Panc1 (cell line): ENCODE measurements around the gene MBOAT1. TPM values are rescaled to one million over a fixed set of nuclear protein-coding genes. Genes with fewer than 3 reads are reported as not detected.
"Not testable (repeated sequence)": the region's sequence is repeated elsewhere in the genome, so short reads cannot be mapped to it uniquely, and the experiment has no call there.

Experiments used
- ATAC-seq: fragments of 200-7000 bp; cut with Tn5 transposase; 2 replicates; pipeline ENCODE4 v1.9.1; 2020; ENCODE audit warnings: mild to moderate bottlenecking, moderate library complexity
- BruUV-seq: library from RNA; stranded (reverse); fragments of 400-500 nt; replicated peaks from 2 replicates; lab custom pipeline; 2021; lab: Mats Ljungman, UMichigan
- CTCF ChIA-PET: fragments of 300-600 bp; sonication (Branson Sonifier 250); formaldehyde crosslinking; loops from one replicate; lab custom pipeline; 2022; ENCODE audit warnings: antibody characterized with exemption; lab: Charles Lee
- POLR2A ChIA-PET: fragments of 300-600 bp; sonication (Branson Sonifier 250); formaldehyde crosslinking; loops from one replicate; lab custom pipeline; 2022; ENCODE audit warnings: antibody characterized with exemption; lab: Charles Lee
- DNase-seq: peaks from one replicate; pipeline ENCODE4 v3.0.0-alpha.2; 2010; ENCODE audit warnings: low read depth, low spot score
- H3K27ac ChIP-seq: 2 replicates; pipeline ENCODE4 v1.5.1; 2011; ENCODE audit warnings: mild to moderate bottlenecking, low read length, inconsistent platforms
- H3K27me3 ChIP-seq: fragments of 200-500 bp; sonication (Bioruptor generic); 2 replicates; pipeline ENCODE4 v1.6.0; 2014; ENCODE audit warnings: low read length, inconsistent platforms; ENCODE audit not compliant: control insufficient read depth, insufficient read depth
- H3K36me3 ChIP-seq: fragments of 200-500 bp; sonication (Bioruptor generic); 2 replicates; pipeline ENCODE4 v1.5.1; 2014; ENCODE audit warnings: inconsistent platforms, mild to moderate bottlenecking, low read length, moderate library complexity; ENCODE audit not compliant: control insufficient read depth, insufficient read depth
- H3K4me1 ChIP-seq: 2 replicates; pipeline ENCODE4 v1.5.1; 2011; ENCODE audit warnings: inconsistent platforms, mild to moderate bottlenecking, low read length, moderate library complexity; ENCODE audit not compliant: control insufficient read depth, insufficient read depth
- H3K4me3 ChIP-seq, 2 experiments: 2 replicates each; pipeline ENCODE4 v1.5.1; 2011 to 2012; ENCODE audit warnings: low read depth in 2 of 2, low read length in 2 of 2, mild to moderate bottlenecking in 2 of 2, inconsistent platforms in 1 of 2, moderate library complexity in 1 of 2
- H3K9me3 ChIP-seq: fragments of 200-500 bp; sonication (Bioruptor generic); 2 replicates; pipeline ENCODE4 v1.5.1; 2014; ENCODE audit warnings: low read depth, mild to moderate bottlenecking, inconsistent platforms, low read length, moderate library complexity; ENCODE audit not compliant: control insufficient read depth, insufficient read depth
- CTCF ChIP-seq: fragments of 450-650 bp; IDR thresholded peaks from 2 replicates; pipeline ENCODE4 v1.5.1; 2017; ENCODE audit warnings: mild to moderate bottlenecking
- POLR2AphosphoS5 ChIP-seq: IDR thresholded peaks from 2 replicates; pipeline ENCODE4 v1.6.1; 2012; ENCODE audit warnings: mild to moderate bottlenecking, low read depth, low read length, moderate library complexity
- REST ChIP-seq, 2 experiments: IDR thresholded peaks; 2 replicates each; pipeline ENCODE4 v1.6.1; 2011 to 2012; ENCODE audit warnings: low read depth in 2 of 2, control low read depth in 1 of 2, low read length in 1 of 2, mild to moderate bottlenecking in 1 of 2, moderate library complexity in 1 of 2; ENCODE audit not compliant: insufficient read depth in 1 of 2
- SIN3A ChIP-seq: IDR thresholded peaks from 2 replicates; pipeline ENCODE4 v1.6.1; 2012; ENCODE audit warnings: low read depth, mild to moderate bottlenecking, low read length, moderate library complexity, borderline replicate concordance; ENCODE audit not compliant: insufficient read depth
- TCF7L2 ChIP-seq: IDR thresholded peaks from 2 replicates; pipeline ENCODE4 v1.6.1; 2011; ENCODE audit warnings: mild to moderate bottlenecking, low read depth, low read length, inconsistent platforms
- in situ Hi-C: cut with HindIII; loops from 2 replicates; pipeline ENCODE4 v1.10.0; 2016; ENCODE audit warnings: low sequenced_read_pairs, low pct_unique_long_range_greater_than_20kb
- intact Hi-C: fragments of 100-400 bp; cut with micrococcal nuclease; formaldehyde crosslinking; loops from one replicate; pipeline ENCODE4 v1.10.0; 2022; ENCODE audit not compliant: unreplicated experiment
- total RNA-seq: library from RNA; stranded (reverse); gene quantifications from one replicate; pipeline ENCODE4 v1.2.1, GENCODE V29; 2021; ENCODE audit not compliant: unreplicated experiment

MBOAT1 gene
- total RNA-seq, 1 experiment from 2014 or later: 15.1 TPM

GRCh38 chr6:20182069-20182468 lies 30.2 kb downstream of the MBOAT1 start:
- CTCF ChIA-PET: no interaction called here
- Histone ChIP-seq H3K4me3 (no peak overlapping the region), H3K4me1 (no peaks in the 10 kb centered on the region), H3K36me3 (no peaks in the 10 kb centered on the region), H3K27ac (no peak overlapping the region), H3K27me3 (no peaks in the 10 kb centered on the region), H3K9me3 (no peaks in the 10 kb centered on the region)
- TF ChIP-seq CTCF: no peak
- no peak for TF ChIP-seq REST (IDR thresholded peaks at IDR 0.05; ENCODE audit: insufficient read depth in 1 of 2, low read depth in 2 of 2, low read length in 1 of 2)
- TF ChIP-seq TCF7L2: no peak
- no peak for TF ChIP-seq POLR2AphosphoS5
- TF ChIP-seq SIN3A: no peak
- BruUV-seq: no TSS peak
- intact Hi-C loops (no loop called here), in situ Hi-C loops (no loop called here)
- POLR2A ChIA-PET: no interaction called here
- no peak for DNase-seq
- no peak for ATAC-seq

DNA sequence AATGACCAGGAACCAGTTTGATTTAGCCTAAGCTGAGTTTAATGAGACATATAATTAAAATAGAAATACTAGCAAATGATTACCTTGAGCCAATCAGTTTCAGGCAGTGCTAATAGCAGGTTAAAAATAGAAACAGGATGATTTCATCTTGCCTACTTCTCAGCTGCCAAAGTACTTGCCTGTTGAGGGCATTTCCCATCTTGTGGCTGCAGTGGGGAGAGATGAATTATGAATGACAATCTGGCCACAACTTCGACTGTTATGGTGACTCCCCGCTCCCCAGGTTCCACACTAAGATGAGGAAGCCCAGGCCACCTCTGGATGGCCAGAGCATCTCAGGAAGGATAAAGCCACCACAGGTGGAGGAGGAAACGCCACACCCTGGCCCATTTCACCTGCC lies 31.3 kb downstream of the MBOAT1 start:
- no peak for DNase-seq
- no peaks in the 10 kb centered on the region for H3K36me3 ChIP-seq
- intact Hi-C loops: no loop called here
- no peak overlapping the region for H3K27ac ChIP-seq
- no TSS peak for BruUV-seq
- ATAC-seq: no peak
- TF ChIP-seq SIN3A (no peak), TCF7L2 (no peak), CTCF (no peak), POLR2AphosphoS5 (no peak), REST (IDR thresholded peaks at IDR 0.05; ENCODE audit: insufficient read depth in 1 of 2, low read depth in 2 of 2, low read length in 1 of 2) (no peak)
- in situ Hi-C loops: no loop called here
- H3K27me3 ChIP-seq: no peaks in the 10 kb centered on the region
- ChIA-PET CTCF (no interaction called here), POLR2A (no interaction called here)
- no peaks in the 10 kb centered on the region for H3K9me3 ChIP-seq
- no peaks in the 10 kb centered on the region for H3K4me1 ChIP-seq
- no peak overlapping the region for H3K4me3 ChIP-seq

GRCh38 chr6:20179287-20180045 lies 32.8 kb downstream of the MBOAT1 start:
- DNase-seq, H3K36me3 ChIP-seq, H3K27ac ChIP-seq, H3K27me3 ChIP-seq, ATAC-seq, H3K4me1 ChIP-seq, H3K9me3 ChIP-seq, in situ Hi-C loops, POLR2A ChIA-PET, BruUV-seq, H3K4me3 ChIP-seq, CTCF ChIA-PET, intact Hi-C loops: not testable (repeated sequence)
